IMR-90 (cell line): Measurements from ENCODE around the gene TRAIP. TPM values are rescaled to one million over a fixed set of nuclear protein-coding genes. Genes with fewer than 3 reads are reported as not detected.

Source experiments
- ATAC-seq: fragments of 200-7000 bp; cut with Tn5 transposase; 2 replicates; pipeline ENCODE4 v1.9.1; 2020; ENCODE audit warnings: low read depth, mild to moderate bottlenecking, moderate library complexity
- BruUV-seq: library from RNA; stranded (reverse); fragments of 400-500 nt; replicated peaks from 2 replicates; lab custom pipeline; 2021; lab: Mats Ljungman, UMichigan
- CTCF ChIA-PET: fragments of 300-600 bp; formaldehyde crosslinking; extraction: SDS; loops from one replicate; lab custom pipeline; 2021; ENCODE audit warnings: antibody characterized with exemption; lab: Yijun Ruan, JAX
- POLR2A ChIA-PET: fragments of 300-600 bp; sonication (Branson Sonifier 250); formaldehyde crosslinking; loops from one replicate; lab custom pipeline; 2022; ENCODE audit warnings: antibody characterized with exemption; ENCODE audit not compliant: unreplicated experiment; lab: Charles Lee
- DNase-seq: peaks from one replicate; pipeline ENCODE4 v3.0.0; 2013
- H2AFZ ChIP-seq: replicated peaks from 2 replicates; pipeline ENCODE3; 2013; ENCODE audit warnings: low read length, mild to moderate bottlenecking; ENCODE audit not compliant: poor library complexity
- H2AK5ac ChIP-seq: 2 replicates; pipeline ENCODE4 v1.6.1; 2013; ENCODE audit warnings: low read depth, low read length, inconsistent platforms
- H2AK9ac ChIP-seq: replicated peaks from 2 replicates; pipeline ENCODE3; 2013; ENCODE audit warnings: mild to moderate bottlenecking, low read depth, low read length, moderate library complexity; ENCODE audit not compliant: poor library complexity
- H2BK120ac ChIP-seq: 2 replicates; pipeline ENCODE4 v1.6.1; 2013; ENCODE audit warnings: low read depth, low read length, inconsistent platforms
- H2BK15ac ChIP-seq: 3 replicates; pipeline ENCODE4 v1.6.1; 2013; ENCODE audit warnings: low read depth, low read length, inconsistent platforms
- H2BK20ac ChIP-seq: 2 replicates; pipeline ENCODE4 v1.6.1; 2013; ENCODE audit warnings: low read depth, mild to moderate bottlenecking, inconsistent platforms, low read length, moderate library complexity
- H2BK5ac ChIP-seq: 2 replicates; pipeline ENCODE4 v1.6.1; 2013; ENCODE audit warnings: mild to moderate bottlenecking, low read depth, low read length, inconsistent platforms; ENCODE audit not compliant: poor library complexity, severe bottlenecking
- H3K14ac ChIP-seq: replicated peaks from 2 replicates; pipeline ENCODE4 v1.6.1; 2013; ENCODE audit warnings: low read depth, low read length, inconsistent platforms
- H3K18ac ChIP-seq: 2 replicates; pipeline ENCODE4 v1.6.1; 2013; ENCODE audit warnings: low read depth, low read length, control low read depth
- H3K23ac ChIP-seq: 2 replicates; pipeline ENCODE4 v1.6.1; 2013; ENCODE audit warnings: low read depth, low read length, inconsistent platforms
- H3K27ac ChIP-seq: 2 replicates; pipeline ENCODE4 v1.5.1; 2013; ENCODE audit warnings: mild to moderate bottlenecking, control low read depth, low read length; ENCODE audit not compliant: insufficient read depth
- H3K27me3 ChIP-seq: 2 replicates; pipeline ENCODE4 v1.6.1; 2013; ENCODE audit warnings: low read length; ENCODE audit not compliant: control insufficient read depth, insufficient read depth
- H3K36me3 ChIP-seq: 2 replicates; pipeline ENCODE4 v1.6.1; 2013; ENCODE audit warnings: low read length, mixed read lengths; ENCODE audit not compliant: control insufficient read depth, insufficient read depth
- H3K4ac ChIP-seq: 2 replicates; pipeline ENCODE4 v1.6.1; 2013; ENCODE audit warnings: low read depth, low read length, inconsistent platforms
- H3K4me1 ChIP-seq: 2 replicates; pipeline ENCODE4 v1.6.1; 2013; ENCODE audit warnings: low read length, mixed read lengths; ENCODE audit not compliant: control insufficient read depth, insufficient read depth
- H3K4me2 ChIP-seq: 2 replicates; pipeline ENCODE4 v1.6.1; 2013; ENCODE audit warnings: low read depth, mild to moderate bottlenecking, control low read depth, low read length, moderate library complexity
- H3K4me3 ChIP-seq: 2 replicates; pipeline ENCODE4 v1.5.1; 2013; ENCODE audit warnings: low read depth, mild to moderate bottlenecking, control low read depth, low read length, moderate library complexity; ENCODE audit not compliant: insufficient read depth
- H3K56ac ChIP-seq: 2 replicates; pipeline ENCODE4 v1.6.1; 2013; ENCODE audit warnings: low read length, inconsistent platforms; ENCODE audit not compliant: insufficient read depth; ENCODE audit errors: extremely low read depth
- H3K79me1 ChIP-seq, 2 experiments: 2 replicates each; pipeline ENCODE4 v1.6.1; 2013; ENCODE audit warnings: low read length in 2 of 2, inconsistent platforms in 1 of 2, low read depth in 1 of 2
- H3K9ac ChIP-seq: 2 replicates; pipeline ENCODE4 v1.6.1; 2013; ENCODE audit warnings: low read depth, low read length, control low read depth
- H3K9me1 ChIP-seq: 2 replicates; pipeline ENCODE4 v1.6.1; 2013; ENCODE audit warnings: low read length, inconsistent platforms; ENCODE audit not compliant: insufficient read depth
- H3K9me3 ChIP-seq: 2 replicates; pipeline ENCODE4 v1.6.1; 2013; ENCODE audit warnings: low read length; ENCODE audit not compliant: control insufficient read depth, insufficient read depth
- H4K20me1 ChIP-seq: 2 replicates; pipeline ENCODE4 v1.6.1; 2013; ENCODE audit warnings: low read length, inconsistent platforms; ENCODE audit not compliant: insufficient read depth
- H4K5ac ChIP-seq: 2 replicates; pipeline ENCODE4 v1.6.1; 2013; ENCODE audit warnings: mild to moderate bottlenecking, low read depth, low read length, control low read depth
- H4K8ac ChIP-seq, 2 experiments: 2 replicates each; pipeline ENCODE4 v1.6.1; 2013; ENCODE audit warnings: low read depth in 2 of 2, low read length in 2 of 2, control low read depth in 1 of 2, inconsistent platforms in 1 of 2
- H4K91ac ChIP-seq: 2 replicates; pipeline ENCODE4 v1.6.1; 2013; ENCODE audit warnings: low read depth, low read length, inconsistent platforms; ENCODE audit not compliant: insufficient read depth
- CEBPB ChIP-seq: IDR thresholded peaks from 2 replicates; pipeline ENCODE4 v1.6.1; 2012; ENCODE audit warnings: low read depth, low read length, improper control_type of control experiment
- FOS ChIP-seq: fragments of 150-350 bp; IDR thresholded peaks from 2 replicates; pipeline ENCODE4 v1.6.1; 2016; ENCODE audit warnings: low read depth, low read length
- MAFK ChIP-seq: IDR thresholded peaks from 2 replicates; pipeline ENCODE4 v1.6.1; 2012; ENCODE audit warnings: low read depth, low read length, improper control_type of control experiment
- MAZ ChIP-seq: IDR thresholded peaks from 2 replicates; pipeline ENCODE4 v1.6.1; 2012; ENCODE audit warnings: low read depth, mild to moderate bottlenecking, low read length, improper control_type of control experiment, moderate library complexity, borderline replicate concordance
- MXI1 ChIP-seq: IDR thresholded peaks from 2 replicates; pipeline ENCODE4 v1.6.1; 2012; ENCODE audit warnings: low read depth, mild to moderate bottlenecking, low read length, moderate library complexity, borderline replicate concordance
- RAD21 ChIP-seq: IDR thresholded peaks from 2 replicates; pipeline ENCODE4 v1.6.1; 2012; ENCODE audit warnings: low read length, improper control_type of control experiment
- SMC3 ChIP-seq: fragments of 150-350 bp; IDR thresholded peaks from 2 replicates; pipeline ENCODE4 v1.6.1; 2016; ENCODE audit warnings: low read depth, mild to moderate bottlenecking, antibody characterized with exemption, low read length, moderate library complexity
- whole genome bisulfite sequencing, 2 experiments: methylation state at CpG; one replicate each; pipeline versions ENCODE4 v1.1.5 to v1.1.7; 2013; ENCODE audit warnings: missing lambda C conversion rate in 2 of 2; ENCODE audit not compliant: insufficient read length in 1 of 2; ENCODE audit errors: extremely low coverage in 2 of 2; 5-methylcytosine and 5-hydroxymethylcytosine counted together
- dilution Hi-C: fragments of 300-500 bp; cut with HindIII; formaldehyde crosslinking; loops from one replicate; pipeline ENCODE4 v1.14.3; 2018; ENCODE audit warnings: low sequenced_read_pairs; ENCODE audit not compliant: unreplicated experiment
- in situ Hi-C: fragments of 300-500 bp; cut with MboI; formaldehyde crosslinking; loops from 3 replicates; pipeline ENCODE4 v1.14.3; 2019; ENCODE audit warnings: low sequenced_read_pairs, inconsistent platforms, mixed read lengths
- intact Hi-C: fragments of 100-400 bp; cut with micrococcal nuclease; formaldehyde crosslinking; loops from 2 replicates; pipeline ENCODE4 v1.10.0; 2022
- polyA plus RNA-seq, 3 experiments: library from polyadenylated mRNA; depleted of rRNA; stranded (reverse); fragments of >200 nt; gene quantifications; 2 replicates each; pipeline ENCODE4 v1.2.3, GENCODE V29; 2012; ENCODE audit warnings: low replicate concordance in 1 of 3
- total RNA-seq: library from RNA; depleted of rRNA; stranded (reverse); fragments of >200 nt; gene quantifications from 2 replicates; pipeline ENCODE4 v1.2.3, GENCODE V29; 2012
- TF ChIP-seq, protein P1 (sequence below): fragments of 150-350 bp; IDR thresholded peaks from 2 replicates; pipeline ENCODE4 v1.6.1; 2016; ENCODE audit warnings: low read depth, mild to moderate bottlenecking, low read length, moderate library complexity, borderline replicate concordance
- TF ChIP-seq, protein P2 (sequence below): conservative IDR thresholded peaks from 2 replicates; pipeline ENCODE4 v1.5.1; 2012; ENCODE audit warnings: mild to moderate bottlenecking, low read depth, low read length, improper control_type of control experiment

The TRAIP gene
- total and polyA plus RNA-seq, 2 of the 4 experiments (the other 2 are of a cell fraction): 6.3 to 9.2 TPM

DNA sequence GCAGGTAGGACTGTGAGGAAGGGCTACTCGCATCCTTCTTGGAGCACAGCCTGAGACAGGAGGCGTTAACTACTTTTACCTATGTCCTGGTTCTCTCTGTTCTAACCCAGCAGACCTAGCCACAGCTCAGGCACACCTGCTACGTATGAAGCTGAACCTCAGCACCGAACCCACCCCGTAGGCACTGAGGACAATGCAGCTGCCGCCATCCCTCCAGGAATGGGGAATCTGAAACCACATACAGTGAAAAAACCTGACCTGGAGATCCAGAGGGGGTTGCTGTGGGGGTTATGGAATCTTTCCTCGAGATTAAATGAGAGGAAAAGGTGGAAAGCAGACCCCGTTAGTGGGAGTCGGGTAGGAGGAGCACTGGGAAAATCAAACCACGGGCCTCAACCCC is 32.9 kb upstream of the TRAIP start:
- TF ChIP-seq FOS (no peak), MAFK (no peak), CEBPB (no peak), MAZ (no peak), RAD21 (no peak), MXI1 (no peak), SMC3 (no peak)
- TF ChIP-seq, protein P1, sequence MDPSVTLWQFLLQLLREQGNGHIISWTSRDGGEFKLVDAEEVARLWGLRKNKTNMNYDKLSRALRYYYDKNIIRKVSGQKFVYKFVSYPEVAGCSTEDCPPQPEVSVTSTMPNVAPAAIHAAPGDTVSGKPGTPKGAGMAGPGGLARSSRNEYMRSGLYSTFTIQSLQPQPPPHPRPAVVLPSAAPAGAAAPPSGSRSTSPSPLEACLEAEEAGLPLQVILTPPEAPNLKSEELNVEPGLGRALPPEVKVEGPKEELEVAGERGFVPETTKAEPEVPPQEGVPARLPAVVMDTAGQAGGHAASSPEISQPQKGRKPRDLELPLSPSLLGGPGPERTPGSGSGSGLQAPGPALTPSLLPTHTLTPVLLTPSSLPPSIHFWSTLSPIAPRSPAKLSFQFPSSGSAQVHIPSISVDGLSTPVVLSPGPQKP: no peak
- TF ChIP-seq, protein P2, sequence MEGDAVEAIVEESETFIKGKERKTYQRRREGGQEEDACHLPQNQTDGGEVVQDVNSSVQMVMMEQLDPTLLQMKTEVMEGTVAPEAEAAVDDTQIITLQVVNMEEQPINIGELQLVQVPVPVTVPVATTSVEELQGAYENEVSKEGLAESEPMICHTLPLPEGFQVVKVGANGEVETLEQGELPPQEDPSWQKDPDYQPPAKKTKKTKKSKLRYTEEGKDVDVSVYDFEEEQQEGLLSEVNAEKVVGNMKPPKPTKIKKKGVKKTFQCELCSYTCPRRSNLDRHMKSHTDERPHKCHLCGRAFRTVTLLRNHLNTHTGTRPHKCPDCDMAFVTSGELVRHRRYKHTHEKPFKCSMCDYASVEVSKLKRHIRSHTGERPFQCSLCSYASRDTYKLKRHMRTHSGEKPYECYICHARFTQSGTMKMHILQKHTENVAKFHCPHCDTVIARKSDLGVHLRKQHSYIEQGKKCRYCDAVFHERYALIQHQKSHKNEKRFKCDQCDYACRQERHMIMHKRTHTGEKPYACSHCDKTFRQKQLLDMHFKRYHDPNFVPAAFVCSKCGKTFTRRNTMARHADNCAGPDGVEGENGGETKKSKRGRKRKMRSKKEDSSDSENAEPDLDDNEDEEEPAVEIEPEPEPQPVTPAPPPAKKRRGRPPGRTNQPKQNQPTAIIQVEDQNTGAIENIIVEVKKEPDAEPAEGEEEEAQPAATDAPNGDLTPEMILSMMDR: no peak
- CTCF ChIA-PET: interaction anchor here (0.6 kb wide), 1 partner anchor 10 kb away, joined by 3 read pairs; no protein-coding TSS in a partner anchor
- H3K4me1 ChIP-seq: no peaks in the 10 kb centered on the region
- H3K4ac ChIP-seq: no peak overlapping the region
- no peak overlapping the region for H2BK20ac ChIP-seq
- H3K27ac ChIP-seq: no peak overlapping the region
- no peak overlapping the region for H3K4me2 ChIP-seq
- H4K8ac ChIP-seq: no peak overlapping the region
- POLR2A ChIA-PET: no interaction called here
- DNase-seq (no peak), ATAC-seq (no peak)
- dilution Hi-C loops (no loop called here), in situ Hi-C loops (no loop called here), intact Hi-C loops (no loop called here)
- H2AFZ ChIP-seq: no peak overlapping the region
- H2AK5ac ChIP-seq: no peak overlapping the region
- no peaks in the 10 kb centered on the region for H3K9me3 ChIP-seq
- no peak overlapping the region for H3K18ac ChIP-seq
- no peak overlapping the region for H2BK15ac ChIP-seq
- no peak overlapping the region for H3K4me3 ChIP-seq
- H2BK5ac ChIP-seq: no peak overlapping the region
- no peak overlapping the region for H2BK120ac ChIP-seq
- H3K27me3 ChIP-seq: peaks cover 8% of the 10 kb centered on the region; the same call in 1 of the 2 replicates
- H4K91ac ChIP-seq: no peak overlapping the region
- H3K56ac ChIP-seq: no peak overlapping the region
- WGBS, 2 experiments: 20% methylated on average over 1 of the region's 10 CpGs; no CpG with 5 or more reads in 1 of the 2 experiments
- H3K9me1 ChIP-seq: no peaks in the 10 kb centered on the region
- no peak overlapping the region for H3K23ac ChIP-seq
- H2AK9ac ChIP-seq: no peak overlapping the region
- no peaks in the 10 kb centered on the region for H3K79me1 ChIP-seq
- BruUV-seq: no TSS peak
- no peaks in the 10 kb centered on the region for H3K36me3 ChIP-seq
- H3K14ac ChIP-seq: no peak overlapping the region
- no peak overlapping the region for H4K5ac ChIP-seq
- no peaks in the 10 kb centered on the region for H4K20me1 ChIP-seq
- H3K9ac ChIP-seq: no peak overlapping the region
